ENCODE measurements around the gene NNT. TPM values are rescaled to one million over a fixed set of nuclear protein-coding genes. Genes with fewer than 3 reads are reported as not detected.

The NNT gene
- total RNA-seq, 3 donors from 2014 or later (not counting 1 experiment from before 2014, with no cell fraction given) = 57.0 to 66.1 (median 64.6) TPM

DNA sequence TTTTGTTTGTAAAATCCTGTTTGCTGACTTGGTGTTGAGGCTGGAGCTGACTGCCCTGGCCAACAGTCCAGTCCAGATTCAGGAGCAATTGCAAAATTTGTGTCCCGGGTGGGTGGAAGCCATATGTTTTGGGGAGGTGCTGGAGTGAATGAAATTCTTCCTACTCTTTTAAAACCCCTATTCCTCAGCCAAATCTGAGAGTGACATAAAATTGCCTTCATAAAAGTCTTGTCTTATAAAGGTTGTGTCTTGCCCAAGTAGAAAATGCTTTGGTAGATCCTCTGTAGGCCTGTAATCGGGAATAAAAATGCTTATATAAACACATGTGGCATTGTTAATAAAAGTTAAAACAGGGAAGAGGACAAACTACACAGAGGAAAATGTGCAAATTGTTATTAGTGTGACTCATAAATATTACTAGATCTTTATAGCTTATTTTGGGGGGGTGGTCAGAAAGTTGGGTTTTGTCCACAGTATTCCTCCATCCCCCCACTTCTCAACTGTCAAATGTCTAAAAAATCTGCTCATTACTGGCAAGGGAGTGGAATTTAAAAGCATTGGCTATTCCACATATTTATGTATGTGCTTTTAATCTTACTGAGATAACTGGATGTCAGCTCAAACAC is 45.6 kb downstream of the NNT start:
- Histone ChIP-seq H3K4me3 (ENCODE audit: low read length) (no peak overlapping the region), H3K4me1 (ENCODE audit: control insufficient read depth, insufficient read depth, low read length) (no peaks in the 10 kb centered on the region), H3K9me3 (ENCODE audit: control insufficient read depth, insufficient read depth, low read length) (no peaks in the 10 kb centered on the region), H3K36me3 (ENCODE audit: control insufficient read depth, insufficient read depth, low read length) (peaks cover 71% of the 10 kb centered on the region), H3K27ac (ENCODE audit: low read length) (no peak overlapping the region), H3K27me3 (ENCODE audit: control insufficient read depth, insufficient read depth, low read length) (no peaks in the 10 kb centered on the region)
- intact Hi-C loops (cut with micrococcal nuclease) = no loop called here
- Mint-ChIP-seq H3K36me3 (peaks cover 8% of the 10 kb centered on the region), H3K27me3 (ENCODE audit: low read depth in 2 of 2) (no peaks in the 10 kb centered on the region), H3K4me3 (no peak overlapping the region), H3K27ac (peak overlapping the region in 1 of 2 donors; percentile 60), H3K9me3 (no peaks in the 10 kb centered on the region), H3K4me1 (no peaks in the 10 kb centered on the region)
- TF ChIP-seq, protein P1, sequence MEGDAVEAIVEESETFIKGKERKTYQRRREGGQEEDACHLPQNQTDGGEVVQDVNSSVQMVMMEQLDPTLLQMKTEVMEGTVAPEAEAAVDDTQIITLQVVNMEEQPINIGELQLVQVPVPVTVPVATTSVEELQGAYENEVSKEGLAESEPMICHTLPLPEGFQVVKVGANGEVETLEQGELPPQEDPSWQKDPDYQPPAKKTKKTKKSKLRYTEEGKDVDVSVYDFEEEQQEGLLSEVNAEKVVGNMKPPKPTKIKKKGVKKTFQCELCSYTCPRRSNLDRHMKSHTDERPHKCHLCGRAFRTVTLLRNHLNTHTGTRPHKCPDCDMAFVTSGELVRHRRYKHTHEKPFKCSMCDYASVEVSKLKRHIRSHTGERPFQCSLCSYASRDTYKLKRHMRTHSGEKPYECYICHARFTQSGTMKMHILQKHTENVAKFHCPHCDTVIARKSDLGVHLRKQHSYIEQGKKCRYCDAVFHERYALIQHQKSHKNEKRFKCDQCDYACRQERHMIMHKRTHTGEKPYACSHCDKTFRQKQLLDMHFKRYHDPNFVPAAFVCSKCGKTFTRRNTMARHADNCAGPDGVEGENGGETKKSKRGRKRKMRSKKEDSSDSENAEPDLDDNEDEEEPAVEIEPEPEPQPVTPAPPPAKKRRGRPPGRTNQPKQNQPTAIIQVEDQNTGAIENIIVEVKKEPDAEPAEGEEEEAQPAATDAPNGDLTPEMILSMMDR (IDR thresholded peaks at IDR 0.05) = no peak
- DNase-seq (no peak), ATAC-seq (no peak)
- whole genome bisulfite sequencing (ENCODE audit: insufficient coverage) = 80% methylated on average over 1 of the region's 2 CpGs

DNA sequence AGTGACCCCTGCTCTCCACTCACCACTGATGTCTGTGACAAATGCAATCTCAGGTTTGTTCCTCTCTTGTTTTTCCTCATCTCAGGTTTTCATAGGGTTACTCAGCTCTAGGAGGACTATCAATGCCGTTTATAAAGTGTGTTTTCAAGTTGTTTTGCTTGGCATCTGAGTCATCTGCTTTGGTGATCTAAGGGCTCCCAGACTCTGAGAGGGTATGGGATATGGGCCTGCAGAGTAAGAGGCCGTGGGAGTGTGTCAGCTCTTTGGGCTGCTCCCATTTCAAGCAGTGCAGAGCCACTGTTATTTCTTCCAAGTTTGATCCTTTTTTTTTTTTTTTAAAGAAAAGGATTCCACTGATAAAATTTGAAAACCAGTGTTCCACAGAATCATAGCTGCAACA is 46.3 kb downstream of the NNT start:
- Histone ChIP-seq H3K9me3 (ENCODE audit: control insufficient read depth, insufficient read depth, low read length) (no peaks in the 10 kb centered on the region), H3K4me1 (ENCODE audit: control insufficient read depth, insufficient read depth, low read length) (no peaks in the 10 kb centered on the region), H3K27me3 (ENCODE audit: control insufficient read depth, insufficient read depth, low read length) (no peaks in the 10 kb centered on the region), H3K4me3 (ENCODE audit: low read length) (no peak overlapping the region), H3K27ac (ENCODE audit: low read length) (no peak overlapping the region), H3K36me3 (ENCODE audit: control insufficient read depth, insufficient read depth, low read length) (peaks cover 75% of the 10 kb centered on the region)
- ATAC-seq (no peak), DNase-seq (no peak)
- TF ChIP-seq, protein P1 (IDR thresholded peaks at IDR 0.05) = no peak
- peak overlapping the region in 1 of 2 donors; percentile 60 for H3K27ac Mint-ChIP-seq
- WGBS (ENCODE audit: insufficient coverage) = 79% methylated on average over 2 of the region's 2 CpGs
- intact Hi-C loops (cut with micrococcal nuclease) = no loop called here
- no peak overlapping the region for H3K4me3 Mint-ChIP-seq
- no peaks in the 10 kb centered on the region for H3K27me3 Mint-ChIP-seq (ENCODE audit: low read depth in 2 of 2)
- H3K4me1 Mint-ChIP-seq = no peaks in the 10 kb centered on the region
- H3K36me3 Mint-ChIP-seq = peaks cover 8% of the 10 kb centered on the region
- no peaks in the 10 kb centered on the region for H3K9me3 Mint-ChIP-seq

DNA sequence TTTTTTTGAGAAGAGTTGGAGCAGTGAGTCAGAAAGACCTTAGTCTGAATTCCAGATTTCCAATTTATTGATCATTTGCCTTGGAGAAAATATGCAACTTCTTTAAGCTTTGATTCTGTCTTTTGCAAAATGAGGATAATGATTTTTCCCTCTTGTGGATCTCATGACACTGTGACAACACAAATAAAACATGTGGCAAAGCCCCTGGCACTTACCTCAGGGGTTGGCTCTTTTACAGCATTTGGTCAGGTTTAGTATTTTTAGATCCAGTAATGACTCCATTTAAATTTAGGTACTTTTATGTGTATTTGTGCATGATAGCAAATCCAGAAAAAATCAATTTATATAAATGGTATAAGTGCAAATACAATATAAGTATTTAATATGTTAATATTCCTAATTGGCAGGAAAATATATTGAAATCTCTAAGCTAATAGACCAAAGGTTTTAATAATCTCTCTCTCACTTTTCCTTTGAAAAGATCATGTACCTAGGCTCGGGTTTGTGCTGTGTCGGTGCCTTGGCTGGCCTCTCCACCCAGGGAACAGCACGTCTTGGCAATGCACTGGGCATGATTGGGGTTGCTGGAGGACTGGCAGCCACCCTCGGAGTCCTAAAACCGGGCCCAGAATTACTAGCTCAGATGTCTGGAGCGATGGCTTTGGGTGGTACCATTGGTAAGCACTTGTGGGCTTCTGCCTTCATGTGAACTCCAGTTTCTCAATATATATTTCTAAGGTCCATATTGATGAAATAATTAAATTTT is 49.7 kb downstream of the NNT start:
- TF ChIP-seq, protein P1 (IDR thresholded peaks at IDR 0.05) = no peak
- no peaks in the 10 kb centered on the region for H3K4me1 Mint-ChIP-seq
- ATAC-seq = no peak
- intact Hi-C loops (cut with micrococcal nuclease) = no loop called here
- Histone ChIP-seq H3K9me3 (ENCODE audit: control insufficient read depth, insufficient read depth, low read length) (no peaks in the 10 kb centered on the region), H3K4me1 (ENCODE audit: control insufficient read depth, insufficient read depth, low read length) (no peaks in the 10 kb centered on the region), H3K36me3 (ENCODE audit: control insufficient read depth, insufficient read depth, low read length) (peaks cover 83% of the 10 kb centered on the region), H3K27ac (ENCODE audit: low read length) (no peak overlapping the region), H3K4me3 (ENCODE audit: low read length) (no peak overlapping the region), H3K27me3 (ENCODE audit: control insufficient read depth, insufficient read depth, low read length) (no peaks in the 10 kb centered on the region)
- no peaks in the 10 kb centered on the region for H3K9me3 Mint-ChIP-seq
- H3K27ac Mint-ChIP-seq = no peak overlapping the region
- H3K27me3 Mint-ChIP-seq (ENCODE audit: low read depth in 2 of 2) = no peaks in the 10 kb centered on the region
- peaks cover 8% of the 10 kb centered on the region for H3K36me3 Mint-ChIP-seq
- H3K4me3 Mint-ChIP-seq = no peak overlapping the region
- DNase-seq = no peak
- WGBS (ENCODE audit: insufficient coverage) = over 99% methylated on average over 6 of the region's 6 CpGs
